HG02970 (cell line): ENCODE data around the gene STAU1.
"Not testable (repeated sequence)": the region's sequence is repeated elsewhere in the genome, so short reads cannot be mapped to it uniquely, and the experiment has no call there.

Experiments used
- ATAC-seq: cut with Tn5 transposase; IDR thresholded peaks from one replicate; pipeline ENCODE4 v1.9.1; 2021; ENCODE audit warnings: mild to moderate bottlenecking, moderate library complexity, moderate number of reproducible peaks; ENCODE audit not compliant: unreplicated experiment, low FRiP score

STAU1 gene

DNA sequence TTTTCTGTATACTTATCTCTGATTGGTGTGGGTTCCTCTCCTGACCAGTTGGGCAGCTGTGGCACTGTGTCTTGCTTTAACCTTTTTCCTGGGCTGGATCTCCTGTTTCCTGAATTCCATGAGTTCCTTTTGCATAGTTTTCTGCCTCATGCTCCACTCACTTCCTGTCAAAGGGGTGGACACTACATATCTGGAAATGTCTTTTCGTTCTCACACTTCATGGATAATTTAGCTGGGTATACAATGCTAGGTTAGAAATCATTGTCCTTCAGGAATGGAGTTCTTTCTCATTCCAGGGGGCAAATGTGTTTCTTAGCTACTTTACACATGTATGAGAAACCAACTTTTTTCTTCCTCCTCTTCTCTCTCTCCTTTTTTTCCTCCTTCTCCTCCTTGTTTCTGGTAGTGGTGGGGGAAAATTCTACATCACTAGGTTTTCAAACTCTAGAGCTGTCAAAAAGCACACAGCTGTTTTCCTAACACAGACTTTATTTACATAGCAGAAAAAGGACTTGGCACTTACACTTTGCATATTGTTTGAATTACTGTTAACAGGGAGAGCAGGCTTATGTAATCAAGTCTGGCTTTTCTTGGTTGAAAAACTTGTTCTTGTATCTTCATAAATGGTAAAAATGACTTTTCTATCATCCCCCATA is 22.1 kb upstream of the STAU1 start:
- ATAC-seq, result no peak

DNA sequence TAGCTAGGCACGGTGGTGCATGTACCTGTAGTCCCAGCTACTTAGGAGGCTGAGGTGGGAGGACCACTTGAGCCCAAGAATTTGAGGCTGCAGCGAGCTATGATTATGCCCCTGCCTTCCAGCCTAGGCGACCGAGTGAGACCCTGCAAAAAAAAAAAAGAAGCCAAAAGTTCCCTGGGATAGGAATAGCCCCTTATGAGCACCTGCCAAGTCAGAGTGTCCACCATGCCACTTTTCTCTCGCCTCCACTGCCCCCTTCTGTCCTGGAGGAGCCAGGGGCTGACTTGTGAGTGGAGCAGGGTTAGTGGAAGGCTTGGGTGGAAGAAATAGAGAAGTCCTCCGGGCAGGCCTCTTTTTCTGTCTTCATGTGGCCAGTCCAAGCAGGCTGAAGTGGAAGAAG is 18.9 kb upstream of the STAU1 start:
- ATAC-seq, result no peak

DNA sequence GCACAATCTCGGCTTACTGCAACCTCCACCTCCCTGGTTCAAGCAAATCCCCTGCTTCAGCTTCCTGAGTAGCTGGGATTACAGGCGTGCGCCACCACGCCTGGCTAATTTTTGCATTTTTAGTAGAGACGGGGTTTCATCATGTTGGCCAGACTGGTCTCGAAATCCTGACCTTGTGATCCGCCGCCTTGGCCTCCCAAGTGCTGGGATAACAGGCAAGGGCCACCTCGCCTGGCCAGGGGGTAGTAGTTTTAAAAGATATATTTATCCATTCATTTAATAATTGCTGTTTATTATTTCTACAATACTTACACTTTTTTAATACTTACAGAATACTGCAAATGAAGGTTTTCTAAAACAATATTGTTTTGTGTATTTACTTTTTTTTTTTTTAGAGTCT is 15.6 kb upstream of the STAU1 start:
- ATAC-seq, result no peak

- ATAC-seq, result no peak
These were observed 14.9 kb upstream of the STAU1 start for GRCh38 chr20:49203011-49203410.

- ATAC-seq, result no peak
These were observed 11.7 kb upstream of the STAU1 start for GRCh38 chr20:49199729-49200293.

GRCh38 chr20:49192944-49193518 is 4.9 kb upstream of the STAU1 start:
- not testable (repeated sequence) for ATAC-seq

DNA sequence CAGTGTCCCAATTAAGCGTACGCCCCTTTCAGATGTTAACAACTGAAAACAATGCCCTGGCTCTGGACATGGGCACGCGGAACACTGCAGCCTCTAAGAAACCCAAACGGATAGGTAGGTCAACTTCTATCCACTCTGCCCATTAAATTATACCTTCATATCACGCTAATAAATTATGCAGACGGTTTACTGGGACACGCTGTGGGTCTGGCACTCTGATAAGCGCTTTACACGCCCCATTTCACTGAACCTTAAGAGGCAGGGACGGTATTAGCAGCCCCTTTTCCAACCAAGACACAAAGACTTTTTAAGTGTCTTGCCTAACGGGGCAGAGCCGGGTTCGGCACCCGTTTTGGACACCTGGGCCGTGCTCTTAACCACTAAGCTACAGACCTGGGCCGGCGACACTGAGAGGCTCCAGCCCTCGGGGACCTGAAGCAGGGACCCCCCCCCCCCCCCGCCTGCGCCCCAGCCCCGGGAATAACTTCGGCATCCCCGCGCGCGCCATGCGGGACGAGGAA is 744 bp downstream of the STAU1 start:
- no peak for ATAC-seq

GRCh38 chr20:49186535-49187329 is 1.4 kb downstream of the STAU1 start:
- no peak for ATAC-seq

GRCh38 chr20:49185071-49185761 is 2.9 kb downstream of the STAU1 start:
- ATAC-seq, result no peak

DNA sequence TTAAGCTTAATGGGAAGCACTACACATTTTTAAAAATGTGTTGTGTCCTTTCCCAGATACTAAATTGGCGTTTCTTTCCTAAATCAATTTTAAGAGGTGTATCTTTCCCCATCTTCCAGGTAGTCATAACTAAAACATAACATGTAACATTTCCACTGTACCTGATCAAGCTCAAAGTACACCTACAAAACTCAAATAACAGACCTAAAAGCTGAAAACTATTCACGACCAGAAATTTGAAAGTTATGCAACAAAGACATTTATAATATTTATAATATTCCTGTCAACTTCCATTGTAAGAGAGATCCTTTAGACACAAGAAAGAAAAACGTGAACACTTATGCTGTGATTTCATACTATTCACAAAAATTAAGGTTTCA is 3.5 kb downstream of the STAU1 start:
- ATAC-seq, result no peak

DNA sequence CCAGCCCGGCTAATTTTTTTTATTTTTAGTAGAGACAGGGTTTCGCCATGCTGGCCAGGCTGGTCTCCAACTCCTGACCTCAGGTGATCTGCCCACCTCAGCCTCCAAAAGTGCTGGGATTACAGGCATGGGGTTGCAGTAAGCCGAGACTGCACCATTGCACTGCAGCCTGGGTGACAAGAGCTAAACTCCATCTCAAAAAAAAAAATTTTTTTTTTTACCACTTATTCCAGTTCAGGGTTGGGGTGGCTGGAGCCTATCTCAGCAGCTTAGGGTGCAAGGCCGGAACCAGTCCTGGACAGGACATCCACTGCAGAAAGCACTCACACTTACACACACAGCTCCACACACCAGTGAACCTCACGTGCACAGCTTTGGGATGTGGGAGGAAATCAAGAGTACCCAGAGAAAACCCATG is 4.0 kb downstream of the STAU1 start:
- ATAC-seq, result not testable (repeated sequence)

DNA sequence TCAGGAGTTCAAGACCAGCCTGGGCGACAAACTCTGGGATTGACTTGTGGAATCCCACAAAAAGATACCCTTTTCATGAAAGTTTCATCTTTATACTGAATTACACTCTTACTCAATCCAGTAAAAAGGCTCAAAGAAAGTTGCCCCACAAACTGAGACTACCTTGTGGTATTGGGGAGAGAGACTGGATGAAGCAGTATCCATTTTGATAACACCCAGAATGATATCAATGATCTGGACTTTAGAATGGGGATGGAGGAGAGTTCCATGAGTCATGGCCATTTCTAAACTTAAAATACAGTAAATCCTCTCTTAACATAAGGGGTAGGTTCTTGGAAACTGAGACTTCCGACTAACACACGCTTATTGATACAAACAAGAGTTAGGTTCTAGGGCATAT is 4.7 kb downstream of the STAU1 start:
- ATAC-seq, result no peak

DNA sequence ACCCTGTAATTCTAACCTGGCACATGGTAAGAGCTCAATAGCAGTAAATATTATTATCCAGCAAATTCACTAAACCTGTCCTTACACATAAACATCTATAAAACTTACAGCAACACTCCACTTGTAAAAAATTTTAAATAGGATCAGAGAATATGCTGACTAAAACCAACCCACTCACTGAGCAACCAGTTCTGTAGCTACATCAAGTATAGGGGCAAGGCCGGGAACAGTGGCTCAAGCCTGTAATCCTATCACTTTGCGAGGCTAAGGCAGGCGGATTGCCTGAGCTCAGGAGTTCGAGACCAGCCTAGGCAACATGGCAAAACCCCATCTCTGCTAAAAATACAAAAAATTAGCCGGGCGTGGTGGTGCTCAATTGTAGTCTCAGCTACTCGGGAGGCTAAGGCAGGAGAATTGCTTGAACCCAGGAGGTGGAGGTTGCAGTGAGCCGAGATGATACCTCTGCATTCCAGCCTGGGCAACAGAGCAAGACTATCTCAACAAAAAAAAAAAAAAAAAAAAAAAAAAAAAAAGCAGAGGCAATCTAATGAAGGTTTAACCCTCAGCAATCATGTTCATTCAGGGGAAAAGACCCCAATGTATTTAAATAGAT is 6.8 kb downstream of the STAU1 start:
- no peak for ATAC-seq

DNA sequence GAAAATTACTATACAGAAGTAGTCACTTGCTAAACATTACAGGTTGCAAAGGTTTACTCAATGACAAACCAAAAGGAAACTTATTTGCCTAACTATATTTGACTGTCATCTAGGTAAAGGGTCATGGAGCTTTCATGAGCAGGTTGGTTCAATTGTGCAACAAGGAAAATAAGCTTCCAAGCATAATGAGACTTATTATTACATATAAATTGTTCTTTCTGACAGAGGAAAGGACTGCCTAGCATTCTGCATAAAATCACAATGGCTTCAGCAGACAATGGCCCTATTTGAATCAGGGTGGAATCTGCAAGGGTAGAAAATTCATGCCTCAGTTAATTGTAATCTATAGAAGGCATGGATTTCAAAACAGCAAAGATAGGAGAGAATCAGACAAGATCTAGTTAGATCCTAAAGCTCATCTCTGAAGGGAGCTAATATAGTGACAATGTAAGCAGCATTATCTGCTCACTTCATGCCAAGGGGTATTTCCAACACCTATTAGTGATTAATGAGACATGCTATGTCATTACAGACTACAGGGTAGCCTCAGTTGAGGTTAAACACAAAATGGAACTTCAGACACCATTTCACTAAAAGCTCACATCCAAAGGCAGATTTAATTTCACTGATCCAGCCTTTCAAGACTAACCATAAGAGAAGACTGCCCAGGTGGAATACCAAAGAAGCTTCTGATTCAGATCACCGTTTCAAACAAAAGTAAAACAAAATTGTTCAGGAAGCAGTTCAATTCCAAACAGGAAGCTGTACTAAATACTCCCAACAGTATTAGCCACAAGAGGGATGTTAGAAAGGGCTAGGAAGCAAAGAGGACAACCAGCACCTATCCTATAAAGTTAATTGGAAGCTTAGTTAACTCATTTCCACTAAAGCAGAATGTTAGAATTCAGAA is 8.5 kb downstream of the STAU1 start:
- ATAC-seq, result no peak

DNA sequence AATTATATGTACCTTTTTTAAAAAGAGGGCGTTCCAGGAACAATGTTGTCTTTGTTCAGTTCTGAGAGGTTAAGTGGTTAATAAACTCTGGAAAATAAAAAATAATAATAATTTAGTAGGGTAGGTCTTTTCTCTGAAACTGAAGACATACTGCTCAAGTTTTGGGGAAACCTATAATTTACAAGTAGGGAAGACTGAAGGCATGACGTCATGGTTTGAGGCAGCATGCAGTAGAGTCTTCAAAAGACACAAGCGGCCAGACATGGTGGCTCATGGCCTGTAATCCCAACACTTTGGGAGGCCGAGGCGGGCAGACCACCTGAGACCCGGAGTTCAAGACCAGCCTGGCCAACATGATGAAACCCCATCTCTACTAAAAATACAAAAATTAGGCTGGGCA is 14.0 kb downstream of the STAU1 start:
- ATAC-seq, result no peak

DNA sequence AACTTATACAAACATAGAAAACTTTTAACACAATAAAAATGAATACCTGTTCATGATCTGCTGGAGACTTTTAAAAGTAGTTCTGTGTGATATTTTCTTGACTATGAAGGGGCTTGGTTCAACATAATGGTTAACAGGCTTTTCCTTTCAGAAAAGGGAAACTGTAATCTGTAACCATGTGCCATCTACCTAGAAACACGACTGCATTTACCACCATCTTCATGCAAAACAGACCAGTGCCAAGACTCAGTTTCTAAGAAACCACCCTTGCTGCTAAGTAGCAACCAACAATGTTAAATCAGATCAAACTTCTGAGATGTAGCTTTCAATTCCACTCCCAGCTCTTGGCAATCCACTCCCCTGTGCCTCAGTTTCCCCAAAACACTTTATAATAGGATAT is 15.7 kb downstream of the STAU1 start:
- no peak for ATAC-seq

DNA sequence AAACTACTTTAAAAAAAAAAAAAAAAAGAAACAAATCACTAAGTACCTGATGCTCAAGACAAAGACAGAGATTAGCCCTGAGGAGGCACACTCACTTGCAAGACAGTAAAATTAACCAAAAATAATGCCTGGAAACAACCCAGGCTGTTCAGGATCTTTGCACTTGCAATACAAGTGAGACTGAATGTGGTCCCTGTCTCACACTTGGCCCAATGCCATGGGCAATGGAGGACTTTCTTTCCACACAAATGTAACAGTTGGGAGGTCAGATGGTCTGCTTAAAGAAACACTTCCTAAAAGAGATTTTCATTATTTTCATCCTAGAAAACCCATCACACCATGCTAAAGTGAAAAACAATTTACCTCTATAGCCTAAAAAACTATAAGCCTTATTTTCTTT is 16.2 kb downstream of the STAU1 start:
- no peak for ATAC-seq

- no peak for ATAC-seq
These were observed 17.4 kb downstream of the STAU1 start for GRCh38 chr20:49170714-49171113.

GRCh38 chr20:49169547-49169946 is 18.6 kb downstream of the STAU1 start:
- ATAC-seq, result no peak
